ENCODE measurements around the gene GPATCH2L. TPM values are rescaled to one million over a fixed set of nuclear protein-coding genes. Genes with fewer than 3 reads are reported as not detected.

GPATCH2L gene
- total and polyA plus RNA-seq, 9 donors: 11.6 to 29.4 (median 18.3) TPM

- no peak for DNase-seq
- WGBS (ENCODE audit: insufficient coverage): no CpG with 5 or more reads among the region's 3 CpGs
- H3K4me1 ChIP-seq (ENCODE audit: control insufficient read depth, insufficient read depth, low read length): no peaks in the 10 kb centered on the region
- H3K4me3 ChIP-seq (ENCODE audit: low read length): no peak overlapping the region
- no peaks in the 10 kb centered on the region for H3K36me3 ChIP-seq (ENCODE audit: control insufficient read depth, insufficient read depth, low read length)
- peaks cover 7% of the 10 kb centered on the region for H3K27me3 ChIP-seq (ENCODE audit: control insufficient read depth, insufficient read depth, low read length)
- no peaks in the 10 kb centered on the region for H3K9me3 ChIP-seq (replicated peaks; ENCODE audit: control insufficient read depth, low read depth, low read length)
- H3K27ac ChIP-seq (ENCODE audit: low read length): no peak overlapping the region
Measured at GRCh38 chr14:76252471-76252870, 100.7 kb downstream of the GPATCH2L start.

GRCh38 chr14:76253111-76253510 is 101.4 kb downstream of the GPATCH2L start:
- no peak overlapping the region for H3K4me3 ChIP-seq (ENCODE audit: low read length)
- H3K9me3 ChIP-seq (replicated peaks; ENCODE audit: control insufficient read depth, low read depth, low read length): no peaks in the 10 kb centered on the region
- peaks cover 7% of the 10 kb centered on the region for H3K27me3 ChIP-seq (ENCODE audit: control insufficient read depth, insufficient read depth, low read length)
- 63% methylated on average over 5 of the region's 8 CpGs for WGBS (ENCODE audit: insufficient coverage)
- H3K27ac ChIP-seq (ENCODE audit: low read length): no peak overlapping the region
- no peak for DNase-seq
- no peaks in the 10 kb centered on the region for H3K4me1 ChIP-seq (ENCODE audit: control insufficient read depth, insufficient read depth, low read length)
- no peaks in the 10 kb centered on the region for H3K36me3 ChIP-seq (ENCODE audit: control insufficient read depth, insufficient read depth, low read length)

GRCh38 chr14:76256545-76256944 is 104.8 kb downstream of the GPATCH2L start:
- 48% methylated on average over 4 of the region's 4 CpGs for WGBS (ENCODE audit: insufficient coverage)
- no peak for DNase-seq
- Histone ChIP-seq H3K4me1 (ENCODE audit: control insufficient read depth, insufficient read depth, low read length) (no peaks in the 10 kb centered on the region), H3K27ac (ENCODE audit: low read length) (no peak overlapping the region), H3K36me3 (ENCODE audit: control insufficient read depth, insufficient read depth, low read length) (no peaks in the 10 kb centered on the region), H3K4me3 (ENCODE audit: low read length) (no peak overlapping the region), H3K9me3 (replicated peaks; ENCODE audit: control insufficient read depth, low read depth, low read length) (no peaks in the 10 kb centered on the region), H3K27me3 (ENCODE audit: control insufficient read depth, insufficient read depth, low read length) (peaks cover 2% of the 10 kb centered on the region)

GRCh38 chr14:76257111-76257803 is 105.5 kb downstream of the GPATCH2L start:
- Histone ChIP-seq H3K27me3 (ENCODE audit: control insufficient read depth, insufficient read depth, low read length) (peaks cover 2% of the 10 kb centered on the region), H3K36me3 (ENCODE audit: control insufficient read depth, insufficient read depth, low read length) (no peaks in the 10 kb centered on the region), H3K9me3 (replicated peaks; ENCODE audit: control insufficient read depth, low read depth, low read length) (no peaks in the 10 kb centered on the region), H3K27ac (ENCODE audit: low read length) (no peak overlapping the region), H3K4me1 (ENCODE audit: control insufficient read depth, insufficient read depth, low read length) (no peaks in the 10 kb centered on the region), H3K4me3 (ENCODE audit: low read length) (no peak overlapping the region)
- no peak for DNase-seq
- whole genome bisulfite sequencing (ENCODE audit: insufficient coverage): 54% methylated on average over 2 of the region's 9 CpGs

- H3K27ac ChIP-seq (ENCODE audit: low read length): no peak overlapping the region
- DNase-seq: no peak
- H3K36me3 ChIP-seq (ENCODE audit: control insufficient read depth, insufficient read depth, low read length): no peaks in the 10 kb centered on the region
- H3K4me3 ChIP-seq (ENCODE audit: low read length): no peak overlapping the region
- 82% methylated on average over 2 of the region's 4 CpGs for WGBS (ENCODE audit: insufficient coverage)
- no peaks in the 10 kb centered on the region for H3K4me1 ChIP-seq (ENCODE audit: control insufficient read depth, insufficient read depth, low read length)
- peaks cover 2% of the 10 kb centered on the region for H3K27me3 ChIP-seq (ENCODE audit: control insufficient read depth, insufficient read depth, low read length)
- H3K9me3 ChIP-seq (replicated peaks; ENCODE audit: control insufficient read depth, low read depth, low read length): no peaks in the 10 kb centered on the region
Measured at GRCh38 chr14:76257842-76258397, 106.2 kb downstream of the GPATCH2L start.

GRCh38 chr14:76259029-76259735 is 107.5 kb downstream of the GPATCH2L start:
- DNase-seq: no peak
- Histone ChIP-seq H3K36me3 (ENCODE audit: control insufficient read depth, insufficient read depth, low read length) (no peaks in the 10 kb centered on the region), H3K4me3 (ENCODE audit: low read length) (no peak overlapping the region), H3K27me3 (ENCODE audit: control insufficient read depth, insufficient read depth, low read length) (peaks cover 2% of the 10 kb centered on the region), H3K27ac (ENCODE audit: low read length) (no peak overlapping the region), H3K4me1 (ENCODE audit: control insufficient read depth, insufficient read depth, low read length) (no peaks in the 10 kb centered on the region), H3K9me3 (replicated peaks; ENCODE audit: control insufficient read depth, low read depth, low read length) (no peaks in the 10 kb centered on the region)
- 97% methylated on average over 5 of the region's 6 CpGs for WGBS (ENCODE audit: insufficient coverage)

- WGBS (ENCODE audit: insufficient coverage): no CpG with 5 or more reads among the region's 2 CpGs
- no peak overlapping the region for H3K4me3 ChIP-seq (ENCODE audit: low read length)
- no peak for DNase-seq
Measured at GRCh38 chr14:76260749-76261148, 109.0 kb downstream of the GPATCH2L start.

GRCh38 chr14:76261371-76261811 is 109.7 kb downstream of the GPATCH2L start:
- no peaks in the 10 kb centered on the region for H3K36me3 ChIP-seq (ENCODE audit: control insufficient read depth, insufficient read depth, low read length)
- no peaks in the 10 kb centered on the region for H3K9me3 ChIP-seq (replicated peaks; ENCODE audit: control insufficient read depth, low read depth, low read length)
- H3K4me3 ChIP-seq (ENCODE audit: low read length): no peak overlapping the region
- 13% methylated on average over 2 of the region's 6 CpGs for WGBS (ENCODE audit: insufficient coverage)
- peak; percentile 24 for DNase-seq
- no peak overlapping the region for H3K27ac ChIP-seq (ENCODE audit: low read length)
- H3K4me1 ChIP-seq (ENCODE audit: control insufficient read depth, insufficient read depth, low read length): no peaks in the 10 kb centered on the region
- peaks cover 2% of the 10 kb centered on the region for H3K27me3 ChIP-seq (ENCODE audit: control insufficient read depth, insufficient read depth, low read length)

More at GRCh38 chr14:76260749-76261148, 109.0 kb downstream of the GPATCH2L start:
- Histone ChIP-seq H3K27me3 (ENCODE audit: control insufficient read depth, insufficient read depth, low read length) (peaks cover 2% of the 10 kb centered on the region), H3K36me3 (ENCODE audit: control insufficient read depth, insufficient read depth, low read length) (no peaks in the 10 kb centered on the region), H3K27ac (ENCODE audit: low read length) (no peak overlapping the region), H3K9me3 (replicated peaks; ENCODE audit: control insufficient read depth, low read depth, low read length) (no peaks in the 10 kb centered on the region), H3K4me1 (ENCODE audit: control insufficient read depth, insufficient read depth, low read length) (no peaks in the 10 kb centered on the region)

GRCh38 chr14:76262641-76263040 is 110.9 kb downstream of the GPATCH2L start:
- Histone ChIP-seq H3K4me3 (ENCODE audit: low read length) (no peak overlapping the region), H3K4me1 (ENCODE audit: control insufficient read depth, insufficient read depth, low read length) (no peaks in the 10 kb centered on the region), H3K9me3 (replicated peaks; ENCODE audit: control insufficient read depth, low read depth, low read length) (no peaks in the 10 kb centered on the region), H3K36me3 (ENCODE audit: control insufficient read depth, insufficient read depth, low read length) (no peaks in the 10 kb centered on the region), H3K27me3 (ENCODE audit: control insufficient read depth, insufficient read depth, low read length) (peaks cover 2% of the 10 kb centered on the region), H3K27ac (ENCODE audit: low read length) (no peak overlapping the region)
- no CpG with 5 or more reads among the region's 5 CpGs for WGBS (ENCODE audit: insufficient coverage)
- DNase-seq: no peak
